Vagina (tissue), 2 donors: ENCODE measurements around the gene KAZN.
"Not testable (repeated sequence)": the region's sequence is repeated elsewhere in the genome, so short reads cannot be mapped to it uniquely, and the experiment has no call there.

Experiments
- CTCF ChIP-seq, 3 experiments: fragments of 450-650 bp in 2 of 3; fragments of 200-600 bp in 1 of 3; sonication (generic) in 1 of 3; IDR thresholded peaks; one replicate each; pipeline ENCODE4 v1.5.1; 2017 to 2019; ENCODE audit warnings: antibody characterized with exemption in 3 of 3, mild to moderate bottlenecking in 2 of 3, moderate library complexity in 2 of 3
- POLR2A ChIP-seq, 2 donors: fragments of 450-650 bp; IDR thresholded peaks; one replicate each; pipeline ENCODE4 v1.6.1; 2017; ENCODE audit warnings: antibody characterized with exemption in 2 of 2, mild to moderate bottlenecking in 2 of 2, moderate library complexity in 2 of 2
- POLR2AphosphoS5 ChIP-seq, 2 donors: sonication (generic); formaldehyde crosslinking; IDR thresholded peaks; one replicate each; pipeline ENCODE4 v1.9.0; 2017; ENCODE audit warnings: antibody characterized with exemption in 2 of 2, mild to moderate bottlenecking in 2 of 2, low read depth in 1 of 2; ENCODE audit not compliant: insufficient read depth in 1 of 2

DNA sequence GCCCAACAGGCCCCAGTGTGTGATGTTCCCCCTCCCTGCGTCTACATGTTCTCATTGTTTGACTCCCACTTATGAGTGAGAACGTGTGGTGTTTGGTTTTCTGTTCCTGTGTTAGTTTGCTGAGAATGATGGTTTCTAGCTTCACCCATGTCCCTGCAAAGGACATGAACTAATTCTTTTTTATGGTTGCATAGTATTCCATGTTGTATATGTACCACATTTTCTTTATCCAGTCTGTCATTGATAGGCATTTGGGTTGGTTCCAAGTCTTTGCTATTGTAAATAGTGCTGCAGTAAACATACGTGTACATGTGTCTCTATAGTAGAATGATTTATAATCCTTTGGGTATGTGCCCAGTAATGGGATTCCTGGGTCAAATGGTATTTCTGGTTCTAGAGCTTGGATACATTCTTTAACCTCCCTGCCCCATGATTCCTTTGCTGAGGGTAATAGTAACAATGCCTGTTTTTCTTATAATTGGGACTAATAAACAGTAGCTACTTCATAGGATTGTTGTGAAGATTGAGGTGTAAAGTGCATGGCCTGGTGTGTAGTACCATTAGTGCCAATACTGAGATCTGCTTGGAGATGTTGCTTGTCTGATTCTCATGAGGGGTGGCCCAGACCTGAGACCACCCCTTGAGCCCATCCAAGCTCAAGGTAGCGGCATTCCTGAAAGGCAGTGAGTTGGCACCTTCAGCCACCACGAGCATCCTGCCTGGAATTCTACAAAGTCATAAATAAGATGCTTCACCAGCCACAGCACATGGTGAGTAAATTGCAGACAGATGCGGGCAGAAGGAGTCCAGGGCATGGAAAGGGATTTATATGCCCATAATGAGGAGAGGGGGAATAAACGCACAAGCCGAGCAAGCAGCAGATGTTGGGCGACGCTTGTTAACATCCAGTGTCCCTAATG lies 365.6 kb downstream of the KAZN start:
- not testable (repeated sequence) for TF ChIP-seq CTCF (IDR thresholded peaks at IDR 0.05); POLR2AphosphoS5 (IDR thresholded peaks at IDR 0.05; ENCODE audit: insufficient read depth in 1 of 2, low read depth in 1 of 2); POLR2A (IDR thresholded peaks at IDR 0.05)
